Right hindlimb (tissue), 1 donor: ENCODE results near the gene SUSD6.

Experiments
- DNase-seq: peaks from one replicate; pipeline ENCODE4 v3.0.0-alpha.2; 2018

Gene SUSD6

GRCh38 chr14:69651664-69652063 lies 40.3 kb downstream of the SUSD6 start:
- no peak for DNase-seq

- DNase-seq = no peak
These were observed 41.7 kb downstream of the SUSD6 start for GRCh38 chr14:69652942-69653684.

- DNase-seq = no peak
These were observed 42.7 kb downstream of the SUSD6 start for GRCh38 chr14:69654116-69654515.

GRCh38 chr14:69657950-69658355 lies 46.6 kb downstream of the SUSD6 start:
- peak; percentile 73 for DNase-seq

- DNase-seq = no peak
These were observed 47.4 kb downstream of the SUSD6 start for GRCh38 chr14:69658664-69659261.

- DNase-seq = no peak
These were observed 49.2 kb downstream of the SUSD6 start for GRCh38 chr14:69660344-69661193.

GRCh38 chr14:69661194-69661537 lies 49.8 kb downstream of the SUSD6 start:
- no peak for DNase-seq

- DNase-seq = no peak
These were observed 51.4 kb downstream of the SUSD6 start for GRCh38 chr14:69662636-69663299.

GRCh38 chr14:69663300-69663643 lies 51.9 kb downstream of the SUSD6 start:
- peak; percentile 93 for DNase-seq

- no peak for DNase-seq
These were observed 52.9 kb downstream of the SUSD6 start for GRCh38 chr14:69664265-69664664.

GRCh38 chr14:69664865-69665526 lies 53.6 kb downstream of the SUSD6 start:
- DNase-seq = no peak

GRCh38 chr14:69665631-69666030 lies 54.2 kb downstream of the SUSD6 start:
- DNase-seq = no peak

GRCh38 chr14:69666112-69666511 lies 54.7 kb downstream of the SUSD6 start:
- DNase-seq = no peak

- no peak for DNase-seq
These were observed 55.4 kb downstream of the SUSD6 start for GRCh38 chr14:69666690-69667211.

GRCh38 chr14:69667938-69668335 lies 56.5 kb downstream of the SUSD6 start:
- DNase-seq = no peak

- DNase-seq = no peak
These were observed 58.0 kb downstream of the SUSD6 start for GRCh38 chr14:69669375-69669774.

GRCh38 chr14:69670093-69670492 lies 58.7 kb downstream of the SUSD6 start:
- DNase-seq = no peak

GRCh38 chr14:69671365-69672030 lies 60.1 kb downstream of the SUSD6 start:
- no peak for DNase-seq

- no peak for DNase-seq
These were observed 61.0 kb downstream of the SUSD6 start for GRCh38 chr14:69672356-69672755.

GRCh38 chr14:69673104-69673503 lies 61.7 kb downstream of the SUSD6 start:
- no peak for DNase-seq

GRCh38 chr14:69673578-69674305 lies 62.3 kb downstream of the SUSD6 start:
- DNase-seq = no peak
